IMR-90 (cell line): Measurements from ENCODE around the gene MAP1LC3B. TPM values are rescaled to one million over a fixed set of nuclear protein-coding genes. Genes with fewer than 3 reads are reported as not detected.

Experiments used
- ATAC-seq: fragments of 200-7000 bp; cut with Tn5 transposase; 2 replicates; pipeline ENCODE4 v1.9.1; 2020; ENCODE audit warnings: low read depth, mild to moderate bottlenecking, moderate library complexity
- BruUV-seq: library from RNA; stranded (reverse); fragments of 400-500 nt; replicated peaks from 2 replicates; lab custom pipeline; 2021; lab: Mats Ljungman, UMichigan
- CTCF ChIA-PET: fragments of 300-600 bp; formaldehyde crosslinking; extraction: SDS; loops from one replicate; lab custom pipeline; 2021; ENCODE audit warnings: antibody characterized with exemption; lab: Yijun Ruan, JAX
- POLR2A ChIA-PET: fragments of 300-600 bp; sonication (Branson Sonifier 250); formaldehyde crosslinking; loops from one replicate; lab custom pipeline; 2022; ENCODE audit warnings: antibody characterized with exemption; ENCODE audit not compliant: unreplicated experiment; lab: Charles Lee
- DNase-seq: peaks from one replicate; pipeline ENCODE4 v3.0.0; 2013
- H2AFZ ChIP-seq: replicated peaks from 2 replicates; pipeline ENCODE3; 2013; ENCODE audit warnings: low read length, mild to moderate bottlenecking; ENCODE audit not compliant: poor library complexity
- H2AK5ac ChIP-seq: 2 replicates; pipeline ENCODE4 v1.6.1; 2013; ENCODE audit warnings: low read depth, low read length, inconsistent platforms
- H2AK9ac ChIP-seq: replicated peaks from 2 replicates; pipeline ENCODE3; 2013; ENCODE audit warnings: mild to moderate bottlenecking, low read depth, low read length, moderate library complexity; ENCODE audit not compliant: poor library complexity
- H2BK120ac ChIP-seq: 2 replicates; pipeline ENCODE4 v1.6.1; 2013; ENCODE audit warnings: low read depth, low read length, inconsistent platforms
- H2BK15ac ChIP-seq: 3 replicates; pipeline ENCODE4 v1.6.1; 2013; ENCODE audit warnings: low read depth, low read length, inconsistent platforms
- H2BK20ac ChIP-seq: 2 replicates; pipeline ENCODE4 v1.6.1; 2013; ENCODE audit warnings: low read depth, mild to moderate bottlenecking, inconsistent platforms, low read length, moderate library complexity
- H2BK5ac ChIP-seq: 2 replicates; pipeline ENCODE4 v1.6.1; 2013; ENCODE audit warnings: mild to moderate bottlenecking, low read depth, low read length, inconsistent platforms; ENCODE audit not compliant: poor library complexity, severe bottlenecking
- H3K14ac ChIP-seq: replicated peaks from 2 replicates; pipeline ENCODE4 v1.6.1; 2013; ENCODE audit warnings: low read depth, low read length, inconsistent platforms
- H3K18ac ChIP-seq: 2 replicates; pipeline ENCODE4 v1.6.1; 2013; ENCODE audit warnings: low read depth, low read length, control low read depth
- H3K23ac ChIP-seq: 2 replicates; pipeline ENCODE4 v1.6.1; 2013; ENCODE audit warnings: low read depth, low read length, inconsistent platforms
- H3K27ac ChIP-seq: 2 replicates; pipeline ENCODE4 v1.5.1; 2013; ENCODE audit warnings: mild to moderate bottlenecking, control low read depth, low read length; ENCODE audit not compliant: insufficient read depth
- H3K27me3 ChIP-seq: 2 replicates; pipeline ENCODE4 v1.6.1; 2013; ENCODE audit warnings: low read length; ENCODE audit not compliant: control insufficient read depth, insufficient read depth
- H3K36me3 ChIP-seq: 2 replicates; pipeline ENCODE4 v1.6.1; 2013; ENCODE audit warnings: low read length, mixed read lengths; ENCODE audit not compliant: control insufficient read depth, insufficient read depth
- H3K4ac ChIP-seq: 2 replicates; pipeline ENCODE4 v1.6.1; 2013; ENCODE audit warnings: low read depth, low read length, inconsistent platforms
- H3K4me1 ChIP-seq: 2 replicates; pipeline ENCODE4 v1.6.1; 2013; ENCODE audit warnings: low read length, mixed read lengths; ENCODE audit not compliant: control insufficient read depth, insufficient read depth
- H3K4me2 ChIP-seq: 2 replicates; pipeline ENCODE4 v1.6.1; 2013; ENCODE audit warnings: low read depth, mild to moderate bottlenecking, control low read depth, low read length, moderate library complexity
- H3K4me3 ChIP-seq: 2 replicates; pipeline ENCODE4 v1.5.1; 2013; ENCODE audit warnings: low read depth, mild to moderate bottlenecking, control low read depth, low read length, moderate library complexity; ENCODE audit not compliant: insufficient read depth
- H3K56ac ChIP-seq: 2 replicates; pipeline ENCODE4 v1.6.1; 2013; ENCODE audit warnings: low read length, inconsistent platforms; ENCODE audit not compliant: insufficient read depth; ENCODE audit errors: extremely low read depth
- H3K79me1 ChIP-seq, 2 experiments: 2 replicates each; pipeline ENCODE4 v1.6.1; 2013; ENCODE audit warnings: low read length in 2 of 2, inconsistent platforms in 1 of 2, low read depth in 1 of 2
- H3K9ac ChIP-seq: 2 replicates; pipeline ENCODE4 v1.6.1; 2013; ENCODE audit warnings: low read depth, low read length, control low read depth
- H3K9me1 ChIP-seq: 2 replicates; pipeline ENCODE4 v1.6.1; 2013; ENCODE audit warnings: low read length, inconsistent platforms; ENCODE audit not compliant: insufficient read depth
- H3K9me3 ChIP-seq: 2 replicates; pipeline ENCODE4 v1.6.1; 2013; ENCODE audit warnings: low read length; ENCODE audit not compliant: control insufficient read depth, insufficient read depth
- H4K20me1 ChIP-seq: 2 replicates; pipeline ENCODE4 v1.6.1; 2013; ENCODE audit warnings: low read length, inconsistent platforms; ENCODE audit not compliant: insufficient read depth
- H4K5ac ChIP-seq: 2 replicates; pipeline ENCODE4 v1.6.1; 2013; ENCODE audit warnings: mild to moderate bottlenecking, low read depth, low read length, control low read depth
- H4K8ac ChIP-seq, 2 experiments: 2 replicates each; pipeline ENCODE4 v1.6.1; 2013; ENCODE audit warnings: low read depth in 2 of 2, low read length in 2 of 2, control low read depth in 1 of 2, inconsistent platforms in 1 of 2
- H4K91ac ChIP-seq: 2 replicates; pipeline ENCODE4 v1.6.1; 2013; ENCODE audit warnings: low read depth, low read length, inconsistent platforms; ENCODE audit not compliant: insufficient read depth
- CEBPB ChIP-seq: IDR thresholded peaks from 2 replicates; pipeline ENCODE4 v1.6.1; 2012; ENCODE audit warnings: low read depth, low read length, improper control_type of control experiment
- FOS ChIP-seq: fragments of 150-350 bp; IDR thresholded peaks from 2 replicates; pipeline ENCODE4 v1.6.1; 2016; ENCODE audit warnings: low read depth, low read length
- MAZ ChIP-seq: IDR thresholded peaks from 2 replicates; pipeline ENCODE4 v1.6.1; 2012; ENCODE audit warnings: low read depth, mild to moderate bottlenecking, low read length, improper control_type of control experiment, moderate library complexity, borderline replicate concordance
- MXI1 ChIP-seq: IDR thresholded peaks from 2 replicates; pipeline ENCODE4 v1.6.1; 2012; ENCODE audit warnings: low read depth, mild to moderate bottlenecking, low read length, moderate library complexity, borderline replicate concordance
- POLR2A ChIP-seq: IDR thresholded peaks from 2 replicates; pipeline ENCODE4 v1.6.1; 2012; ENCODE audit warnings: mild to moderate bottlenecking, low read depth, low read length
- RAD21 ChIP-seq: IDR thresholded peaks from 2 replicates; pipeline ENCODE4 v1.6.1; 2012; ENCODE audit warnings: low read length, improper control_type of control experiment
- RFX5 ChIP-seq: IDR thresholded peaks from 2 replicates; pipeline ENCODE4 v1.8.0; 2012; ENCODE audit warnings: low read depth, mild to moderate bottlenecking, low read length, moderate library complexity
- SMC3 ChIP-seq: fragments of 150-350 bp; IDR thresholded peaks from 2 replicates; pipeline ENCODE4 v1.6.1; 2016; ENCODE audit warnings: low read depth, mild to moderate bottlenecking, antibody characterized with exemption, low read length, moderate library complexity
- WGBS, 2 experiments: methylation state at CpG; one replicate each; pipeline versions ENCODE4 v1.1.5 to v1.1.7; 2013; ENCODE audit warnings: missing lambda C conversion rate in 2 of 2; ENCODE audit not compliant: insufficient read length in 1 of 2; ENCODE audit errors: extremely low coverage in 2 of 2; 5-methylcytosine and 5-hydroxymethylcytosine counted together
- dilution Hi-C: fragments of 300-500 bp; cut with HindIII; formaldehyde crosslinking; loops from one replicate; pipeline ENCODE4 v1.14.3; 2018; ENCODE audit warnings: low sequenced_read_pairs; ENCODE audit not compliant: unreplicated experiment
- in situ Hi-C: fragments of 300-500 bp; cut with MboI; formaldehyde crosslinking; loops from 3 replicates; pipeline ENCODE4 v1.14.3; 2019; ENCODE audit warnings: low sequenced_read_pairs, inconsistent platforms, mixed read lengths
- intact Hi-C: fragments of 100-400 bp; cut with micrococcal nuclease; formaldehyde crosslinking; loops from 2 replicates; pipeline ENCODE4 v1.10.0; 2022
- polyA plus RNA-seq, 3 experiments: library from polyadenylated mRNA; depleted of rRNA; stranded (reverse); fragments of >200 nt; gene quantifications; 2 replicates each; pipeline ENCODE4 v1.2.3, GENCODE V29; 2012; ENCODE audit warnings: low replicate concordance in 1 of 3
- total RNA-seq: library from RNA; depleted of rRNA; stranded (reverse); fragments of >200 nt; gene quantifications from 2 replicates; pipeline ENCODE4 v1.2.3, GENCODE V29; 2012
- TF ChIP-seq, protein P1 (sequence below): fragments of 150-350 bp; IDR thresholded peaks from 2 replicates; pipeline ENCODE4 v1.6.1; 2016; ENCODE audit warnings: low read depth, mild to moderate bottlenecking, low read length, moderate library complexity, borderline replicate concordance

The MAP1LC3B gene
- total and polyA plus RNA-seq, 2 of the 4 experiments (the other 2 are of a cell fraction): 23.5 to 57.7 TPM

- in situ Hi-C loops: loop anchor here (25.0 kb wide), 1 partner anchor 353 kb away; the partner anchor contains the start of gene KLHDC4
- no TSS peak for BruUV-seq
- intact Hi-C loops: no loop called here
Observed at GRCh38 chr16:87409153-87409552, 17.0 kb downstream of the MAP1LC3B start.

More at GRCh38 chr16:87409153-87409552, 17.0 kb downstream of the MAP1LC3B start:
- Histone ChIP-seq H3K9ac (no peak overlapping the region), H3K23ac (no peak overlapping the region), H3K36me3 (peaks cover 66% of the 10 kb centered on the region), H3K4me3 (no peak overlapping the region), H2BK120ac (no peak overlapping the region), H4K8ac (no peak overlapping the region), H3K4me2 (no peak overlapping the region), H3K9me1 (peaks cover 8% of the 10 kb centered on the region; the same call in 1 of the 2 replicates), H4K20me1 (peaks cover 19% of the 10 kb centered on the region), H3K27ac (no peak overlapping the region), H3K27me3 (no peaks in the 10 kb centered on the region), H3K79me1 (peaks cover 9 to 14% of the 10 kb centered on the region in 2 experiments; a peak in 2 of 4 replicates), H3K4me1 (no peaks in the 10 kb centered on the region), H2AK9ac (no peak overlapping the region), H3K18ac (no peak overlapping the region), H3K56ac (no peak overlapping the region), H4K91ac (no peak overlapping the region), H3K14ac (no peak overlapping the region), H2BK15ac (no peak overlapping the region), H2BK5ac (no peak overlapping the region), H3K9me3 (no peaks in the 10 kb centered on the region), H2AFZ (no peak overlapping the region), H2BK20ac (no peak overlapping the region), H2AK5ac (no peak overlapping the region), H3K4ac (no peak overlapping the region), H4K5ac (no peak overlapping the region)
- 97% methylated on average over 6 of the region's 13 CpGs; no CpG with 5 or more reads in 1 of the 2 experiments for WGBS, 2 experiments
- POLR2A ChIA-PET: no interaction called here
- DNase-seq: no peak
- dilution Hi-C loops: no loop called here
- TF ChIP-seq RFX5 (no peak), MXI1 (no peak), POLR2A (no peak), MAZ (no peak), SMC3 (no peak), FOS (no peak), RAD21 (no peak), CEBPB (no peak)
- TF ChIP-seq, protein P1, sequence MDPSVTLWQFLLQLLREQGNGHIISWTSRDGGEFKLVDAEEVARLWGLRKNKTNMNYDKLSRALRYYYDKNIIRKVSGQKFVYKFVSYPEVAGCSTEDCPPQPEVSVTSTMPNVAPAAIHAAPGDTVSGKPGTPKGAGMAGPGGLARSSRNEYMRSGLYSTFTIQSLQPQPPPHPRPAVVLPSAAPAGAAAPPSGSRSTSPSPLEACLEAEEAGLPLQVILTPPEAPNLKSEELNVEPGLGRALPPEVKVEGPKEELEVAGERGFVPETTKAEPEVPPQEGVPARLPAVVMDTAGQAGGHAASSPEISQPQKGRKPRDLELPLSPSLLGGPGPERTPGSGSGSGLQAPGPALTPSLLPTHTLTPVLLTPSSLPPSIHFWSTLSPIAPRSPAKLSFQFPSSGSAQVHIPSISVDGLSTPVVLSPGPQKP: no peak
- ATAC-seq: no peak
- CTCF ChIA-PET: no interaction called here
